Astrocyte of the hippocampus (primary cell): ENCODE measurements around the gene TSPYL4.
"Not testable (repeated sequence)": the region's sequence is repeated elsewhere in the genome, so short reads cannot be mapped to it uniquely, and the experiment has no call there.

Source experiments
- DNase-seq: peaks from one replicate; pipeline ENCODE4 v3.0.0; 2011; ENCODE audit warnings: low read depth, low spot score

Gene TSPYL4

DNA sequence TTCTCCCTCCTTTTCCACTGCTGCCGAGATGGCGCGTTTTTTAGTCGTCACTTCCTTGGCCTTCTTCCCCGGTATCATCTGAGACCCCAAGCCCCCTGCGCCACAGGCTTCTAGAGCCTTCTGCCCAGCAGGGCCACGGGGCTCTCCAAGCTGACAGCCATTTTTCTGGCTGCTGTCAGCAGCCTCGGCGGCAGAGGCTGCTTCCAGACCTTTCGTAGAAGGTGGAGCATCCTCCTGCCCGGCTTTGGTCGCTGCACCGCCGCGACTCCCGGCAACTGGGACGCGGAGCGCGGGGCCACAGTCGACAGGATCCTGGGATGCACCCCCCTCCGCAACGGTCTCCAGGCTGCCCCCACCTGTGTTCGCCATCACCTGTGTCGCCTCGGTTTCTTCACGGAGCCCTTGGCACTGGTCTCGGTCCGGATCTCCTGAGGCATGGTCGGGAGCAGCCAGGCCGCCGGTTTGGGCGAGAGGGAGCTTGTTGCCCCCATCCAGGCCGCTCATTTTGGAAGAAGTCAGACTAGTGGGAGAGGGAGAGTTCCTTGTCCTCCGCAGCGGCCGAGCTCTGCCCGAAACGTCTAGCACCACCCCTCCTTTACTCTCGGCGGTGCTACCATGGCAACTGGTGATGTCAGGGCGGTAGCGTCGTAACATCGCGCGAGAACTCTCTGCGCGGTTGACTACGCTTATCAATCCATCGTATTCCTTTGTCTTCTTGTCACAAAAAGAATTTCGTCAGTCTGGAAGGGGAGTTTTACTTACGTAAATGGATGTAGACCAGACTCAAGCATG is at the start of gene TSPYL4:
TSPYL4 (minus strand) TSS at position 571 of the 792 bp plus-strand sequence; CDS start at position 504, 67 bp downstream.
- DNase-seq: peak; percentile 99

DNA sequence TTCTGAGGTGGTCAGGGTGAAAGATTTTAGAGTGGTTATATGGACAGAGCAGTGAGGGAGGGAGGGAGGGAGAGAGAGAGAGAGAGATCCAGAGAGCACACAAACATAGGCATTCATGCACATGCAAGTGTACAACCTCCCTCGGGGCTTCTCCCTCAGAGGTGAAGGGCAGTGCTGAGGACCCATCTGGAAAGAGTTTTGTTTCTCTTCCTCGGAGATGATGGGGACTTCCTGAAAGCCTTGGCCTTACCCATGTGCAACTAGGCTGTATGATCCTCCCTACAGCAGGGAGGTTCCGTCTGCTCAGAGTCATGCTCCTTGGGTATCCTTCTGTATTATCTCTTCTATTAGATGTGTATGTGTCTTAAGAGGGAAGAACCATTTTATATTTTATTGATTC is 47.2 kb upstream of the TSPYL4 start:
- no peak for DNase-seq

DNA sequence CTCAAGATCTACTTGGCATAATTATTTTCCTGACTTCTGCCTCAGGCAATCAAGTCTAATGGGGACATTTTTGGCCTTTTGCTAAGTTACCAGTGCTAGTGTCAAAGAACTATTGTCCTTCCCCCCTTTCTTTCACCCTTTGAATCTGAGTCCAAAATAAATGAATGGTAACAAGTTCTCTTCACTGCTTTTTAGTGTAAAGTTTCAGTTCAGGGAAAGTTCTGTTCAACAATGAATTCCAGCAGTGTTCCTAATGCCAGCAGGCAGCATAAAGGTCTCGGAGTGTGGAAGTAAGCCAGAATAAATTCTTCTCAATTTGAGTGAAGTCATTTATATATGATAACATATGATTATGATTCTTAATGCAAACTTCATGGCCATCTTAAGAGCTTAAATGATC is 46.7 kb upstream of the TSPYL4 start:
- no peak for DNase-seq

DNA sequence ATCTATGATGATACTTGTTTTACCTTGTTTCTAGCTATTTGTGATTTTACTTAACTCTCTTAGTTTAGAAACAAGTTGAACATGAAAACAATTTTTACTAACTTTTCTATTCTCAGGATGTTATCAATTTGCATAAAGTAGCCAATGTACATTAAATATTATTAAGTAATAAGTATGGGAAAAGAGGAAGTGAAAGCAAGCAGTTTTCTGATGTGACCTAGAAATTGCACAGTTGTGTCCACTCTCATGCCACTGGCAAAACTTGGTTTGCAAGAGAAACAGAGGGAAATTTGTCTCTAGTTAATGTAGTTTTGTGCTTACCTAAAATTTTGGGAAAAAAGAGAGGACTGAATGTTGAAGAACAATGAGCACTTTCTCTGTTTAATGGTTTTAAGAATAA is 45.1 kb upstream of the TSPYL4 start:
- no peak for DNase-seq

DNA sequence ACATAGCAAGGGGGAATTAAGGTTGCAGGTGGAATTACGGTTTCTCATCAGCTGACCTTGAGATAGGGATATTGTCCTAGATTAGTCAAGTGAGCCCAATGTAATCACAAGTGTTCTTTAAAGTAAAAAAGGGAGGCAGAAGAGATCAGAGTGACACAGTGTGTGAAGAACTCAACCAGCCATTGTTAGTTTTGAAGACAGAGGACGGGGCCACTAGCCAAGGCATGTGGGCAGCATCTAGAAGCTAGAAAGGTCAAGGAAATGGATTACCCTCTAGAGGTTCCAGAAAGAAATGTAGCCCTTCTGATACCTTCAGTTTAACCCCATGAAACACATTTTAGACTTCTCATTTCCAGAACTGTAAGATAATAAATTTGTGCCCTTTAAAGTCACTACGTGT is 44.4 kb upstream of the TSPYL4 start:
- no peak for DNase-seq

DNA sequence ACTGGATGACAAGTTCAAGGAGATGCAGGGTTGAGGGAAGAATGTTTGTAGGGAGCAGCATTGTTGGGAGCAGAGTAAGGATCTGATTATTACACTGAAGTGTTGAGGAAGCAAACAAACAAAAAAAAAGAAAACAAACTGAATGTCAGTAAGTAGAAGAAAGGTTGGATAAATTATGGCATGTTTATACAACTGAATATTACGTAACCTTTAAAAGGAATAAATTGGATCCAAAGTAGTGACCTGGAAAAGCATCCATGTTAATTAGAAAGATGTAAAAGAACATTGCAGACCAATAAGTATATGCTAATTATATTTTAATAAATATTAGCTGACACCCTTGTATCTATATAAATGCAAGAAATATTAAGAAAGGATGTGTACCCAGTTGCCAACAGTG is 38.7 kb upstream of the TSPYL4 start:
- no peak for DNase-seq

DNA sequence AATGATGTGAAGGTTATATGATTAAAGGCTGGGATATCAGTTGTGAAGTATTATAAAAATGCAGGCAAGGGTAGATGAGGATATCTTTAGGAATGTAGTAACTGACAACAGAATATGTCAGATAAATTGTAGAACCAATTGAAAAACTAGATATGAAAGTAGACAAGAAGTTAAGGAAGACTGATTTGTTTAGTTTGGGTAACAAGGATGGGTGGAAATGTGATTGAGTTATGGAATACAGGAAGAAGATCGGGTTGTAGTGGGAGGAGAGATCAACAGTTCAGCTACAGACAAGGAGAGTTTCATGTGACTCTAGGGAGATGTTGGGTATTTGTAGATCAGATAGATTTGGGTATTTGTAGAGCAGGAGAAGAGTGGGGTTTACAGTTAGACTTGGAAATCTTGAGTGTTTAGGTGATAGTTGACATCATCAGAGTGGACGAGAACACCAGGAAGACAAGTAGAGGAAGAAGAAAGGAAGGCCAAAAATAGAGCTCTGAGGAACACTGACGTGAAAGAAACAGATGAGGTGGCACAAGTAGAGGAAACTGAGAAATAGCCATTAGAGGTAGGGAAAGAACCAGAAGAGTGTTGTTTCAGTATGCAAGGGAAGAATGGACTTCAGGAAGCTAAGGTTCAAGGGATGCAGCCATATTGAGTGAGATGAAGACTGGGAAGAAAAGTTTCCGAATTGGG is 38.0 kb upstream of the TSPYL4 start:
- no peak for DNase-seq

DNA sequence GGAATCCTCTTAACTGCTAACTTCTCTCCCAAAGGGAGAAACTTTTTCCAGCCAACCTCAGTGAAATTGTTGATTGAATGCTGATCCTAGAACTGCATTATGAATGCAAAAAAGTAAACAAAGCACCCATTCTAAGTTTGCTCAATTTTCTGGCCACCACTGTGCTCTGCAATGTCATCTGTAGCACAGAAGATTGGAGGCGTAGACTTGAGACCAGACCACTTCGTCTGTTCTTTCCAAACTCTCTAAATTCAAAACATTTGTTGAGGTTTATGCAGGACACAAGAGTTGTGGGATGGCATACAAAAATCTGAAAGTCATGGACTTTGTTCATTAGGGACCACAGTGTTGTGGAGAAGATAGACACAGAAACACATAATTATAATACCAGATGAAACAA is 36.9 kb upstream of the TSPYL4 start:
- no peak for DNase-seq

DNA sequence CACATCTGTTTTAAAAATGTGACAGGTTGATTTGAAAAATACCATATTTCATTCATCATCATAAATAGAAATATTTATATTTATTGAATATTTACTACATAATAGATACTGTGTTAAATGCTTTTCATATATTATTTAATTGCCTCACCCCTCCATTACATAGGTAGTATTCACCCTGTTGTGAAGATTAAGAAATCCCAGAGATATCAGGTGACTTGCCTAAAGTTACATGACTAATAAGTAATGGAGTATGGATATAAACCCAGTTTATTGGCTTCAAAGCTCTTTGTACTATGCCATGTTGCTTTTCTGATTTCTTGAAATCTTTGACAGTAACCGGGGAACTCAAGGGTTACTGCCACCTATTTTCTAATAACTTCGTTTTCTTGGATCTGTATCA is 36.0 kb upstream of the TSPYL4 start:
- DNase-seq: no peak

DNA sequence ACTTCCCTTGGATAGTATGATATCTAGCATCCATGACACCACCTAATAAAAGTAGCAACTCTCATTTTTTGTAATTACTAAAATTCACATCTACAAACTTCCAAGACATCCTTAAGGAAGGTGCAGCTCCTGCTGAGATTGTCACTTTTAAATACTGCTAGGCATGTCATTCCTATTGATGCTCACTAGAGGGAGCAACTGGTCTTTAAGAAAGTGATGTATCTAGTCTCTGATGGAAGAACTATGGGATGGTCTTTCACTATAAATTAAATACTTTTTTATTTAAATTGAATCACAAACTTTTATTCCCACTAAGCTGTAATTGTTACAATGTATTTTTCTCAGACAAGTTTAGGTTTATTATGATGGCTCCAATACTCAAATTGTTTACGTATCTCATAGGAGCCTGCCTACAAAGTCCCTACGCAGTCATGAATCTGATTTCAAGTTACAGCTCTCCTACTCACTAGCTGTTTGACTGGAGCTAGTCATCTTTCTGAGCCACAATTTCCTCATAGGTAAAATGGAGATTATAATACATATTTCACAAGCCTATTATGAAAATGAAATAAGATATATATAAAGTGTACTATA is 33.9 kb upstream of the TSPYL4 start:
- DNase-seq: peak; percentile 60

DNA sequence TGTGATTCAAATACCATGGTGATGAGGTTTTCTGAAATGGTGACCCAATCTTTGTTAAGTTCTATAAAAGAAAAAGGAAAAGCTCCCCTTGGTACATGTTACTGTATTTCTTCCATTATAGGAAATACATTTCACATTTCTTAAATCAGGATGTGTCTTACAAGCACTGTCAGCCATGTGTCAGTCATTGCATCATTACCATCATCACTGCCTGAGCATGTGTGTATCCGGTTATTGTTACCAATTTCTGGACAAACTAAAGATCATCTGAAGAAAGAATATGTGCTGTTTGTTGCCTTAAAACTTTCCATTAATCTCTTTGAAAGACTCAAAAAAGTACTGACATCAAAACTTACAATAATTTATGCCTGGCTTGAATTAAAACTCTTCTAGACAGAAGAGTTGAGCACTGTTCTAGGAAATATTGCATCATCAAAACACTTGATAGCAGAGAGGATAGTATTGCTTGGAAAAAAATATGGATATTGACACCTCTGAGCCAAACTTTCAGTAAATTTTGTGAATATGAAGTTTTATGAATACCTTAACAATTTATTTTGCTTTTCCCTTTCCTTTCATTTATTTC is 33.0 kb upstream of the TSPYL4 start:
- DNase-seq: no peak

DNA sequence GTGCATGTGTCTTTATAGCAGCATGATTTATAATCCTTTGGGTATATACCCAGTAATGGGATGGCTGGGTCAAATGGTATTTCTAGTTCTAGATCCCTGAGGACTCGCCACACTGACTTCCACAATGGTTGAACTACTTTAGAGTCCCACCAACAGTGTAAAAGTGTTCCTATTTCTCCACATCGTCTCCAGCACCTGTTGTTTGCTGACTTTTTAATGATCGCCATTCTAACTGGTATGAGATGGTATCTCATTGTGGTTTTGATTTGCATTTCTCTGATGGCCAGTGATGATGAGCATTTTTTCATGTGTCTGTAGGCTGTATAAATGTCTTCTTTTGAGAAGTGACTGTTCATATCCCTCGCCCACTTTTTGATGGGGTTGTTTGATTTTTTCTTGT is 31.1 kb upstream of the TSPYL4 start:
- DNase-seq: not testable (repeated sequence)

DNA sequence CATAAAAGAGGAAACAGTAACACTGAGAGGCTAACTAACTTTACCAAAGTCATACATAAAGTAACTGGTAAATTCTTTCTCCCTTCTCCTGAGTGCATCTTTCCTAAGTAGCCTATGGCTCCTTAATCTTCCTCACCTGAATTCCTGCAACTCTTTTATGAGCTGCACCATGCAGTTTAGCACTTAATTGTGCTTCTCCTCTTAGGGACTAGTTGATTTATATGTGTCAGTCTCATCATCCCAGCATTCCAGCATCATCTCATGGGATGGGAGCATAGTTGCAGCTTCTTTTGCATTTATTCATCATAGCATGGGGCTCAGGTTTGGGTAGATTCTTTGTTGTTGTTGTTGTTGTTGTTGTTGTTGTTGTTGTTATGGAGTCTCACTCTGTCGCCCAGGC is 29.3 kb upstream of the TSPYL4 start:
- DNase-seq: no peak

DNA sequence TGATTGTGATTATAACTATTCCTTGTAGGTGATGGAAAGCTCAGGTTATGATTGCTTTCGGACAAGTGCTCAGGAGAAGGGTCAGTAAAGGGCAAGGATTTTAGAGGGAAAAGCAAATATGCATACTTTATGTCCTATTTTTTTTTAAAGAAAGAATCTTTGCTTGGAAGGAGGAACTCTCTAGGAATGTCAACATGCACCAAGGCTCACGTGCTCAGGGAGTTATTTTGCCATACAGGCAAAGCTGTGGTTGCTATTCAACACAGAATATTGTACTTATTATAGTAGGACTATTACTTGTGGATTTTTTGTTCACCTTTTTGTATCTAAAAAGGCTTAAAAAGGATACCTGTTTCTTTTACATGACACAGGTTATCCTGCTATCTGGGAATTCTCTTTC is 28.8 kb upstream of the TSPYL4 start:
- no peak for DNase-seq

DNA sequence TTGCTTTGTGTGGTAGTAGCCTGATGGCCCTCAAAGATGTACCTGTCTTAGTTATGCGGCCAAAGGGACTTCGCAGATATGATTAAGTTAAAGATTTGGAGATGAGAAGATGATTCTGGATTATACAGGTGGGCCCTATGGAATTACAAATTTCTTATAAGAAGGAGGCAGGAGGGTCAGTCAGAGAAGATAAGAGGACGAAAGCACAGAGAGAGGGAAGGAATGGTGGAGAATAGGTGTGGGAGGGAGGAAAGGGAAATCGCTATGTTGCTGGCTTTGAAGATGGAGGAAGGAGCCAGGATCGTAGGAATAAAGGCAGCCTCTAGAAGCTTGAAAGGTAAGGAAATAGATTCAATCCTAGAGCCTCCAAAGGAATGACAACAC is 27.1 kb upstream of the TSPYL4 start:
- DNase-seq: no peak

DNA sequence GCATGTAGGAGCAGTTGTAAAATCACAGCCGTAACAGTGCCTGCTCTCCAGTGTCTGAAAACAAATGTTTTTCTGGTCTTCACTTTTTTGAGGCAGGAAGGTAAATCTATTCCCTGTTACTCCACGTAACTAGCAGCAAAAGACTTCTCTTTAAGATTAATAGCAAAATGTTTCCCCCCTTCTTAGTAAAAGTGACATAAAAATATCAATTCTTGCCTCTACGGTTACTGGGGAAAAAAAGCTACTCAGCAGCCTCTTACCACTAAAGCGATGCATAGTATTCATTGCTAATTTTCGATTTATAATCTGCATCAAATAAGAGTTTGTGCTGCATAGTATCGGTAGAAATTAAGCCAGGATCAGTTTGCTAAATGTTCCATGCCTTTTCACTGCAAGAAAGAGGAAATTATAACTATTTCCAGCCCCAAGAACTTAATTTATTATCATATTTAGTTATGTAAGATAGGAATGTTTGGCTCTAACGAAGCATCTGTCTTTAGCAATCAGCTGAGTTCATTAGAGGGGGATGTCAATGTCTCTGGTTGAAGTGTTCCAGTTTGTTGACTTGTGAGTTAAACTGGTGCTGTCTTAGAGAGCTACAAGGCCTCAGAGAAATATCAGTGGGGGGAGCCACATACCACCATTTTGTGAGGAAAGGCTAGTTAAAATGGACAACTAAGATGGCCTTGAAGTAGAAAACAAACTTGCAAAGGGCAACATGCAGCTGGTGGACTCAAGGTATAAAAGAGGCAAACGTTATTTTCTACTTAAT is 26.5 kb upstream of the TSPYL4 start:
- peak; percentile 26 for DNase-seq

DNA sequence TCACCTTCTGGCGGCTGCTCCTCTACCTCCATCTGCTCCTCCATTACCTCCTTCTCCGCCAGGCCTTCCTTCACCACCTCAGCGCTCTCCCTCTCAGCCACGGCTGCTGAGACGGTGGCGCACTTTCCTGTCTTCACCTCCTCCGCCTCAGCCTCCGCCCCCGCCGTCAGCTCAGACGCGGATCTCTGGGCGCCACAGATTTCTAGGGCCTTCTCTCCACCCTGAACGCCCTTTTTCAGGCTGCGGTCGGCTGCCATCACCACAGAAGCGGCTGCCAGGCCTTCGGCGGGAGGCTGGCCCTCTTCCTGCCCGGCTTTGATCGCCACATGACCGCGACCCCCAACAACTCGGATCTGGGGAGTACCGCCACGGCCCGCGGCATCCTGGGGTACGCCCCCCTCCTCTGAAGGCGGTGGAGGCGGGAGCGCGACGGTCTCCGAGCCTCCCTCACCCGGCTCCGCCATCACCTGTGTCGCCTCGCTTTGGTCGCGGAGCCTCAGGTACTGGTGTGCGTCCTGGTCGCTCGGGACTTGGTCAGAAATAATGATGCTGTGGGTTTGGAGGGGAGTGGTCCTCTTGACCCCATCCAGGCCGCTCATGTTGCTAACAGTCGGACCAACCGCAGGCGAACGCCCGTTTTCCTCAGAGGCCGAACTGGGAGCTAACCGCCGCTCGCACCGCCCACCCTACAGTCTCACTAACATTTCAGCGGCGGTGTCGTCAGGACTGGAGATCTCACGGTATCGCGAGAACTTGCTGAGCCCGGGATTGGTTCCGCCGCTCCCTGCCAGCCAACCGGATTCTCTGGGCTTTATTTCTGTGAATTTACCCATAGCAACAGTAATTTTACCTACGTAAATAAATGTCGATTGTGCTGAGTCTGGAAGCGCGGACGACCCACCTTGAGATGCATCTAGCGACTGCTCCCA is 25.6 kb upstream of the TSPYL4 start, which contains the start of gene TSPYL1:
TSPYL1 (minus strand) TSS at position 699 of the 929 bp plus-strand sequence; CDS start at position 599, 100 bp downstream.
- peak; percentile 99 for DNase-seq

DNA sequence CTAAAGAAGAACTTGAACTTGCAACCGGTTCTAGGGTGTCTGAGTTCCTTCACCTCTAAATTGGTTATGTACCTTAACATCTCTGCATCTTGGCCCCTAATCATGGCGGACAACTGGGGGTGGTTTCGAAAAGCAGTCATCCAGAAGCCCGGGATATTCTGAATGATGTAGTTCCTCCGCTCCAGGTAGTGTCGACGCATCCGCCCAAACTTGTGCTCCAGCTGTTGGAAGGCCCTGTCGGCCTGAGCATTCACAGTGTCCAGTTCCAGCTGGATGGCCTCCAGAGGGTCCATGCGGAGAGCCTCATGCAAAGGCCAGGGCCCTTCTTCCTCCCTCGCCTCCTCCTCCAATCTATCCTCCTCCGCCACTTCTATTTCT is 25.0 kb upstream of the TSPYL4 start:
- no peak for DNase-seq

DNA sequence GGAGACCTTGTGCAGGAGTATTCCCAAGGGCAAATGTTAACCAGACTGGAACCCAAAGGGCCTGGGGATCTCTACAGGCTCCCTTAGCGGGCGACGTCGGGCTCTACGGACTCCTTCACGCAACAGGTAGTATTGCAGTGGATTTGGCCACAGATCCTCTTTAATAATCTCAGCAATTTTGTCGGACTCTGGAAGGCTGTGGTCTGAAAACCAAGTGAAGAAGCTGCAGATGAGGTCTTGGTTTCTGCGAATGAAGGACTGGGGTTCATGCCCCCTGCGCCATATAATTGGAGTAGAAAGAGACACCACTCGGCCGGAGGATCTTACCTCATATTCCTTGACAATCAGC is 24.6 kb upstream of the TSPYL4 start:
- no peak for DNase-seq

DNA sequence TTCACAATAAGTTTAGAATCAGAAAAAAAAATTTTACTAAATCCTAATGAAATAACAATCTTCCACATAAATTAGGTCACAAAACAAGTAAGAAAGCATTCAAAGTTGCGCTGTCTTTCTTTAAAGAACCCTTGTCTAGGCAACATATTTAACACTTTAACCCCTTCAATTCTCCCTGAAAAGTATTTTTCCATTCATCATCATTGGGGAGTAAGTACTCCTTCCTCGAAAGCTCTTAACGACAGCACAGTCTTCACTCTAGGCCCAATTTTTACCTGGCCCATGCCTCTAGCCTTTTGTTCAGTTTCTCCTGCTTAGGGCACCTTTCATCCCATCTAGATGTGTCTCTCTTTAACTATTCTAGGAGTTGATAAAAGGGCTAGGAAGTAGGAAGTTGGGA is 23.2 kb upstream of the TSPYL4 start:
- DNase-seq: no peak
